Stimulated activated CD8-positive, alpha-beta memory T cell treated with anti-CD3 and anti-CD28 coated beads, Interleukin-7, amount 100 ng/mL, for 4 hours (primary cell): Measurements from ENCODE around the gene RAB22A.
A peak's percentile ranks its signal among the peaks of the same experiment; 100 is the strongest.

Source experiments
- DNase-seq, 2 donors: peaks; one replicate each; pipeline ENCODE4 v3.0.0-alpha.2; 2020; ENCODE audit warnings: low read depth in 2 of 2

RAB22A gene

DNA sequence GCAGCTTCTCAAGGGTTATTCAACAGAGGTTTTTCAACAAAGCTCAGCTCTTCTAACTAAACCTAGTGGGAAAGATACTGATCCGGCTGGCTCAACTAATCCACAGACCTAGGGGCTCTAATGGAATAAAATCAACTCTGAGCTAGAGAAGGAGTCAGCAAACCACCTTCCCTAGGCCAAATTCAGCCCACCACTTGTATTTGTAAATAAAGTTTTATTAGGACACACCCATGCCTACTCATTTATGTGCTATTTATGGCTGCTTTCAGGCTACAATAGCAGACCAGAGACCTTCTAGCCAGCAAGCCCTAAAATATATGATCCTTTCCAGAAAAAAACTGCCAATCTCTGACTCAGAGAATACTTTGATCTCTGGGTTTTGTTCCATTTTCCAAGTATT is 6.0 kb upstream of the RAB22A start:
- DNase-seq, result no peak

DNA sequence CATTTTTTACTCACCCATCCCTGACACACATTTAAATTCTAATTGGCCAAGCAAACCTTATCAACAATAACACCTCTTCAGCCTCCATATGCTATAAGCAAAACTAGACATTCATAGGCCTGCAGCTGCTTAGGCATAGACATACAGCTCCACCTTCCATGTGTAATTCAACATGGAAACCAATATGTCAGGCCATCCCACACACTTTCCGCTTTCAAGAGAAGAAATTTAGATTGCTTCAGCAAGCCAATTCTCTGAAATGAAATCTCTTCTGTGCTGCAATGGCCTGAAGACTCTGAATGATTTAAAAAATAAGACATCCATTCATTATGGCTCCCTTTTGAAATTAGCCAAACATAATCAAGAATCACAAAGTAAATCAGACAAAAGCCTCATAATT is 4.5 kb upstream of the RAB22A start:
- no peak for DNase-seq

DNA sequence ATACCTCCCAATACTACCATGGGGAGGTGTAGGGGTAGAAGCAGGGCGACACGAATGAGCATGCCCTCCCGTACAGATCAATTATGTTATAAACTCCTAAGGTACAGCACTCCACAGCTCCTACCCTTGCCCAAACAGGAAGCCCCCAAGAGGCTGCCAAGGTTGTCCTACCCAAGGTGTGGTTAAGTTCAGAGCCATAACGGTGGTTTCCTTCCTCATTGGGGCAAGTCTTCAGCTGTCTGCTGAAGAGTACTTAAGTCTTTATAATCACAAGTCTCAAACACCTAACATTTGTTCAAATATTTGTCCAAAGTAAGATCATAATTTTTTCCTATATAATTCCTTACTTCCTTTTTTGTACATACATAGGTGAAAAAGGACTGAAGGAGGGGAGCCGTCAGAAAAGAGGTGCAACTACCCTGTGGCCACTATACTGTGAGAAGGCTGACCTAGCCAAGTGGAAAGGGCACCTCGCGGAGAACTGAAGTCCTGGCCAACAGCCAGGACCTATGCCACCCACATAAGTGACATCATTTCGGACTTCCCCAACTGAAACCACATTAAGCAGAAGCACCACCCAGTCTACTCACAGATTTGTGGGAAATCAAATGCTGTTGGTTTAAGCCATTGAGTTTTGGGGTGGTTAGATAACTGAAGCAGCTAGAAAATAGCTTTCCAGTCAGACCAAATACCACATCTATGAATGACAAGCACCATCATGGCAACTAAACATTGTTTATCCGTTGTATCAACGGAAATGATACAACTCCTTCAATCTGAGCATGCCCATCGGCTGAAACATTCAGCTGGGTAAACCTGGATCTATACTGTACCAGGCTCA is 2.9 kb upstream of the RAB22A start:
- peak; percentile 59 to 64 for DNase-seq

DNA sequence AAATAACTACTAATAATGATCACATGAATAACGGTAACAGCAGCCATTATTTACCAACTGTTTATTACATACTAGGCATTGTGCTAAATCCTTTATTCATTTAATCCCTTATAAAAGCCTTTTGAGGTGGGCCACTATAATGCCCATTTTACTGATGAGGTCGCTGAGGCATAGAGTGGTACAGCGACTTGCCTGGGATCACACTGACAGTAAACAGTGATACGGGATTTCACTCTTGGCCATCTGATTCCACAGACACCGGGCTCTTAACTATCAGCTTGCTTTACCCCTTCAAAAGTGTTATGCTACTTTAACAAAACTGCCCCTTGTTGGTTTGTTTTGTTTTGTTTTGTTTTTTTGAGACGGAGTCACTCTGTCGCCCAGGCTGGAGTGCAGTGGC is 2.2 kb upstream of the RAB22A start:
- no peak for DNase-seq

DNA sequence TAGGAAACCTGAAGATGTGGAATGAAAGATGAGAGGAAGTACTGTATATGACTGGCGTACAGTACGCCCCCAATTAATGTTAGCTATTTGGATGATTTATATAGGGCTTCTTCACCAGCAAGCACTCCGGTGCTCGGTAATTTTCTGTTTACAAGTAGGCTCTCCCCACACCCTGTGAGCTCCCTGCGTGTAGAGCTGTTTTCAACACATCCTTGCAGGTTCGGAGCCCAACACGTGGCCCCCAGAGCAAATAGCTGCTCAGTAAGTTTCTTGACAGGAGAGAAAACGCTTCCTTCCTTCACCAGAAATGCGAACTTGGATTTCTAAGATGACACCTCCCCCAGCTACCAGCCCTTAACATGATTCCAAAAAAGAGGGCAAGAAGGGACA is 1.2 kb upstream of the RAB22A start:
- no peak for DNase-seq

DNA sequence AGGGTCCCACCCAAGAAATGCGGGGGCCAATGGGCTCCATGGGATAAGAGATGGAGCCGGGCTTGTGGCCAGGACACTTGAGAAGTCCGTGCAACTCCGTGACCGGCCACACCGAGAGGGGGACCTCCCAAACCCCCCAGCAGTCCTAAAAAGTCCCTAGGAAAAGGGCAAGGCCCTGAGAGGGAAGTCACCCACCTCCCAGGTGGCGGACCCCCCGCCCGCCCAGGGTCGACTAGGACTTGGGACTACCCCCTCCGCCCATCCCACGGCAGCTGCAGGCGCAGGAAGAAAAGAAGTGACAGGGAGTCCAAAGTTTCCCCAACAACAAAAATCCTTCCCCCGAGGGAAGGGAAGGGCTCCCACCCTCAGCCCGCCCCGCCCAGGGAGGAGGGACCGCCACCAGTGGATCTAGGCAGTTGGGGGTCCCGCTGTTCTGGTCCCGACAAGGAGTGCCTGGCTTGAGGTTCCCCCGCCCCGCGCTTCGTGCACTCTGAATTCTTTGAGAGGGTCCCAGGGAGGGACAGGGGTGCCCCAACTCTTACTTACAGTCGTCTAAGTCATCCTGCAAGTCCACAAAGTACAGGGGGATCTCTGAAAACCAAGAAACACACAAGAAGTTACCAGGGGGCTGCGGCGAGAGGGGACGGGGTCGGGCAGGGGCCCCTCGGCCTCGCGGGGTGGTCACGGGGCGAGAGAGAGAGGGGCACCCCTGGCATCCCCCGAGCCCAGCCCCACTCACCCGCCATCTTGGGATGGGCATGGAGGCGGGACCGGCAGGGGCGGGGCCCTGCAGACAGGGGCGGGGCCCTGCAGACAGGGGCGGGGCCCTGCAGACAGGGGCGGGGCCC is 611 bp upstream of the RAB22A start:
- peak in 1 of 2 donors; percentile 44 for DNase-seq

DNA sequence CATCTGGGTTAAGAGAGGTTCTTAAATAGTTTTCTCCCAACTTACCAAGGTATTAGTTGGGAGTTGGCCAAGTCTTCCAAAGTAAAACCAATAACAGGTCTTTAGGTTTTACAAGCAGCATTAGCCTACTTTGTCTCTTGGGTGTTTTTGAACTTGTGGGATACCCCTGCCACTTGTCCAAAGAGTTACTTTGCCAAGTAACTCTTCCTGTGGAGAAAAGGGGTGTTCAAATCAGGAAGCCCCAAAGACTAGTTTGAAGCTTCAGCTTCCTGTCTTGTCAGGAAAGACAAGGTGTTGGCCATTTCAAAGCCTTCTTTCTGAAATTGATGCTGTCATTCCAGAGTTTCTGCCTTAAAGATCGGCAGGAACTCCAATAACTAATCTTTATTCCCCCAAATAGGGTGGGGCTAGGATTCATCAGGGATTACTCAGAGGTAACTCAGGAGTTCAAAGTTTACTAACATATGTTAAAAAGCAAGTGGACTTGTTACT is 822 bp downstream of the RAB22A start:
- no peak for DNase-seq

DNA sequence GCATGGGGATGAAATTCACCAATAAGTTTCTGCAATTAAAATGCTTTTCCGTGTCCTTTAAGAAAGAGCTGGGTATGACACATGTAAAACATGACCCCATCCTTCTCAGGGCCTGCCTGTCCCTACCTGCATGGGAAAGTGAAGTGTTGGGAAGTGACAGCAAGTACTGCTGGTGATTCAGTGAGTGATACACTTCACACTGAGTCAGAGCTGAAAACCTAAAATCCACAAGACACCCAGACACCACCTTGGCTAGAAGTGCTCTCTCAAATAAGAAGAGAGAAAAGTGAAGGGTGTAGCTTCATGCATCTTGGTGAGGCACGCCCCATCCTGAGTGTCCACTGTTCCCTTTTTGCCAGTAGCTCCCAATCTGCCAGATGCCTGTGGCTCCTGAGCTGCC is 3.3 kb downstream of the RAB22A start:
- no peak for DNase-seq

DNA sequence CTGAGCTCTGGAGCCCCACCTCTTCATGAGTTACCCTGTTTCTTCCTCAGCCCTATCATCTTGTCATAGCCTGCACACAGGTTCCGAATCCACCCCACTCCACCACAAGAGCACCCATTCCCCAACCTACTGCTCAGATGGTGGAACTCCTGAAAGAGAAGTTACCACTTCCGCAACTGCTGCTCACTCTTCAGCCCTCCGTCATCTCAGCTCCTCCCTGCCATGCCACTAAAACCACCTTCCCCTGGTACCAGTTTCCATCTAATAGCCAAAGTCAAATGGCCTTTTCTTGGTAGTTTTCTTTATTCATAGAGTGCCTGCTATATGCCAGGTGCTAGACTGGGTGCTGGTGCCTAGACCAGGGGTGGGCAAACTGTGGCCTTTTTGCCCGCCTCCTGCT is 3.9 kb downstream of the RAB22A start:
- no peak for DNase-seq

DNA sequence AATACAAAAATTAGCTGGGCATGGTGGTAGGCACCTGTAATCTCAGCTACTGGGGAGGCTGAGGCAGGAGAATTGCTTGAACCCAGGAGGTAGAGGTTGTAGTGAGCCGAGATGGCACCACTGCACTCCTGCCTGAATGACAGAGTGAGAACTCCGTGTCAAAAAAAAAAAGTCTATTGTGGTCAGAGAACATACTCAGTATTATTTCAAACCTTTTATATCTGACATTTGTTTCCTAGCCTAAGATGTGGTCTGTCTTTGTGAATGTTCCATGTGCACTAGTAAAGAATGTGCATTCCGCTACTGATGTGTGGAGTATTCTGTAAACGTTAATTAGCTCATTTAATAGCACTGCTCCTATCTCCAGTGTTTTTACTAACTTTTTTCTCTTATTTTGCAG is 11.7 kb downstream of the RAB22A start:
- no peak for DNase-seq

DNA sequence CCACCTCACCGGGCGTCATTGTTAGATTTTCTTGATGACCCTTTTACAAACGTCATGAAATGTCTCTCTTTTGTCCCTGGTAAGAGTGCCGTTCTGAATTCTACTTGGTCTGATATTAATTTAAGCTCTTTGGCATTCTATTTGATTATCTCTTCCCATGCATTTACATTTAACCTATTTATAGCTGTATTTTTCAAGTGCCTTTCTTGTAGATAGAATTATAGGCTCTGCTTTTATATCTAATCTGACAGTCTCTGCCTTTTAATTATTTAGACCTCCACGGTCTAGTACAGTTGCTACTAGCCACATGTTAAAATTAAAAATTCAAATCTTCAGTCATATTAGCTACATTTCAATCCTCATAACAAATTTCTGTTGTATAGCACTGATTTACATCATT is 12.6 kb downstream of the RAB22A start:
- DNase-seq, result no peak

DNA sequence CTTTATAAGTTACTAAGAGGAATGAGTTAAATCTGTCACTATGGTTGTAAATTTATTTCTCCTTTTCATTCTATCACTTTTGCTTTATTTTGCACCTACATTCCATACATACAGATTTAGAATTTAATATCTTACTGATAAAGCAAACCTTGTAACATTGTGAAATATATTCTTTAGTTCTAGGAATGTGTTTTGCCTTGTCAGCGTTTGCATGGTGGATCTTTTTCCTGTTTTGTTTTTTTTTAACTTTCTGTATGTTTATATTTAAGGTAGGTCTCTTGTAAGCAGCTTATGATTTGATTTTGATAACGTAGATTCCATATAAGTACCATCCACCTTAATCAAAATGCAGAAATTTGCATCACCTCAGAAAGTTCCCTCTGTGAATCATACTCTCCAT is 16.4 kb downstream of the RAB22A start:
- no peak for DNase-seq

DNA sequence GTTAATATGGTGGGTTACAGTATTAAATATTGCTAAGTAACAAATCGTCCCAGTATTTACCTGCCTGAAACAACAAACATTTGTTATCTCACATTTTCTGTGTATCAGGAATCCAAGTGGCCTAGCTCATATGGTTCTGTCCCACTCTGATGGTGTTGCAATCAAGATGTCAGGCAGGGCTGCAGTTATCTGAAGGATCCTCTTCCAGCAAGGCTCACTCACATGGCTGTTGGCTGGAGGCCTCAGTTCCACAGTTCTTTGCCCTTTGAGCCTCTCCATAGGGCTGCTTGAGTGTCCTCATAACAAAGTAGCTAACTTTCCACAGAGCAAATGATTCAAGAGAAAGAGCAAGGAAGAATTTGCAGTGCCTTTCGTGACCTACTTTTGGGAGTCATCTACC is 17.7 kb downstream of the RAB22A start:
- no peak for DNase-seq

DNA sequence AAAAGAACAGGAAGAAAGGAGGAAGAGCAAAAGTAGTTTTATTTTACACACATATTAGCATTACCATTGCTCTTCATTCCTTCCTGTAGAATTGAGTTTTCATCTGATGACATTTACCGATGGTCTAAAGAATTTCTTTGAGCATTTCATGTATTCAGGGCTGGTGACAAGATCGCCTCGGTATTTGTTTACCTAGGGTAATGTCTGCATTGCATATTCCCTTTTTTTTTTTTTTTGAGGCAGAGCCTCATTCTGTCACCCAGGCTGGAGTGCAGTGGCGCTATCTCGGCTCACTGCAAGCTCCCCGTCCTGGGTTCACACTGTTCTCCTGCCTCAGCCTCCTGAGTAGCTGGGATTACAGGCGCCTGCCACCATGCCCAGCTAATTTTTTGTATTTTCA is 19.3 kb downstream of the RAB22A start:
- no peak for DNase-seq

DNA sequence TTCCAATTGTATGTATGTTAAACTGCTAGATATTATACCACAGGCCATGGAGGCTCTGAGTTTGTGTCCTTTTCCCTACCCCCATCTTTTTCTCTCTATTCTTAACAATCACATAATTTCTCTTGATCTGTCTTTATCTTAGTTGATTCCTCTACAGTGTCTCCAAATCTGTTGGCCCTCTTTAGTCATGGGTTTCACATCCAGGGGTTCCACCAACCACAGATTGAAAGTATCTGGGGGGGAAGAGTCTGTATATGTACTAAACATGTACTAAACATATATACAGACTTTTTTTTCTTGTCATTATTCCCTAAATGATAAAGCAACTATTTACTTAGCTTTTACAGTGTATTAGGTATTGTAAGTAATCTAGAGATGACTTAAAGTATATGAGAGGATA is 20.2 kb downstream of the RAB22A start:
- no peak for DNase-seq

DNA sequence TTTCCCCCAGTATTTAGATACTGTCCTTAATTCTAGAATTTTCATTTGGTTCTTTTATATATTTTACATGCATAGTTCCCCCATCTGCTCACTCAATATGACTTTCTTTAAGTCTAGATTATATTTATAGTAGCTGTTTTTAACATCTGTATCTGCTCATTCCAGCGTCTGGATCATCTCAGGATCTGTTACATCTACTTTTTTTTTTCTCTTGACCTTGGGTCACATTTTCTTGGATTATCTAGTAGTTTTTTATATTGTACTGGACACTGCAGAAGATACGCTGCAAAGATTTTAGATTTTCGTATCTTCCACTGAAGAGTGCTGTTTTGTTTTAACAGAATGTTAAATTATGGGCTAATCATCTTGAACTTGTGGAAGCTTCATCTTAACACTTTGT is 20.7 kb downstream of the RAB22A start:
- no peak for DNase-seq

DNA sequence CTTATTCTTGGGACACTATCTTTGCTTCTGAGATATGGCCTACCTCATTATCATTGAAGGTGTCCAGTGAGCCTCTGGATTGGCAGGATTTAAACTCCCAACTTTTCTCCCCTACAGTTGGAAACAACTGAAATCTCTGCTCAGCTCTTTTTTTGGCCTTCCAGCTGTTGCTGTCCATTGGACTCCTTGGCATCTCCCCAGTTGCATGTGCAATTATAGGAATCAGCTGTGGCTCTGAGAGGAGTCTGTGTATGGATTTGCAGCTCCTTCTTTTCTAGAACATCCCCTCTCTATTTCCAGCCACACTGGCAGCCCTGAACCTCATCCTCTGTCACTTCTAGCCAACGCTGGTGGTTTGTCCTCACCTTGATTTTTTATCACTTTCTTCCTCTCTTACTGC is 21.2 kb downstream of the RAB22A start:
- no peak for DNase-seq

DNA sequence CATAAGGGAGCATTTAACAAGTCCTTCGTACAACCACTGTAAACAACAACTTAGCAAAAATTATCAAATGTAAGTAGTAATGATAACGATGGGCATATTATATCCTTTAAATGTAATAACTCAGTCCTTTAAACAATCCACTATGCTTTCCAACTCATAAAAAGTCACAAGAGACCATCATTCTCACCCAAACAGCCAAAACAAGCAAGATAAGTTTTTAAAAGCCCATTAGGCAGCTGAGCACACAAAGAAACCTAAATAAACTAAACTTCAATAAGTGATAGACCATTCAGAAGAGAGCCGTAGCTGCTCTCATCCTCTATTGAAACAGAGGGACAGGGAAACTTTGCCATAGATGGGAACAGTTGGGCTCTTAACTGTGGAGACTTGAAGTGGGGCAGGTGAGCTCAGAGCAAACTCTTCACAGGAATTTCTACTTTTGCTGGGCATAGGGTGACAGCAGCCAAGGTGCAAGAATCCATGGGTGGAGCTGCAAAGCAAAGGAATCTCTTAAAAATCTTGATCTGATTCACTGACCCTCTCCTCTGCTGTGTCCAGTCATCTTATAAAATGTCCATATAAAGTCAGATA is 22.5 kb downstream of the RAB22A start:
- no peak for DNase-seq

DNA sequence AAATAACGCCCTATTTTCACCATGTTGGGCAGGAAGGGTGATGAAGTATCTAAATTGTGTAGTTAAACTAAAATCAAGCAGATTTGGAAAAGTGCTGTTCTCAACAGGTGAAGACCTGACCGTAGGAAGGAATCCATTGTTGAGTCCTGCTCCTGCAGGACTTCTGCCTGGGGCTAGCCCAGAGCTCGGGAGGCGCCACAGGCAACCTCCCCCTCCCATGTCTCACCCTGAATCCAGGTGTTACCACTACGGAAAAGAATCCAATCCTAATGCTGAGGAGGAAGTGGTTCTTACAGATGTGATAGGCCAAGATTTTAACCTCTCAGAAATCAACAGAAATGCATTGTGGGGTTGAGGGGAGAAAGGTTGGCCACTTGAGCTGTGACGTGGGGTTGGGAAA is 30.2 kb downstream of the RAB22A start:
- no peak for DNase-seq

DNA sequence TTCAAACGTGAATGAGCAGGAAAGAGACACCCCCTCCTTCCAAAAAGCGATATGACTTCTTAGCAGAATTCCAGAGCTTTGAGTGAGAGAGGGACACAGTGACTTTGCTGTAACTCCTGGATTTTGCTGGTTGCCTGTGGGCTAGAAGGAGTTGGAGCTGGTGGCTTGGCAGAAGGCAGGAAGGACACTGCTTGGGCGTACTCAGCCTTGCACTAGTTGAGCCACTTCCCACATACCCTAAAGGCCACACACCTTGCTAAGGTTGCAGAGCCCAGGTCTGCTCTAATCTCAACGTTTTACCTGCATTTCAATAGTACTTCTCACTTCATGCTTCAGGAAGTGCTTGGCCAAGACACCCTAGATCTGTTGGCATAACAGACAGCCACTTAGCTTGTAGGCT is 30.6 kb downstream of the RAB22A start:
- no peak for DNase-seq

DNA sequence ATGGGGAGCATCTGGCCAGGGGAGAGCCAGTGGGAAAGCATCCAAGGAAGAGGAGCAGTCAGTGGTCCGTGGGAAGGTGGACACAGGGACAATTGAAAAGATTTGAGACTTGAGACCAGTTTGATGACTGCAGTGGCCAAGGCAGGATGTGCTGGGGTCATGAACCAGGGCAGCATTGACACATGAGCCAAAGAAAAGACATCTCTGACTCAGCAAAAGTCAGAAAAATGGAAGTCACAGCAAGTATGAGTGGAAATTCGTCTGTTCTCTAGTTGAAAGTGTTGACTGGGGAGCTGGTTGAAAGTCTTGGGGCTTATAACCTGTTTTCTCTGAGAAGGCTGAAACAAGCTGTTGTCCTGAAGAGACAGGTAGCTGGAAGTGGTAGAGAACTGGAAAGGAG is 31.3 kb downstream of the RAB22A start:
- no peak for DNase-seq

DNA sequence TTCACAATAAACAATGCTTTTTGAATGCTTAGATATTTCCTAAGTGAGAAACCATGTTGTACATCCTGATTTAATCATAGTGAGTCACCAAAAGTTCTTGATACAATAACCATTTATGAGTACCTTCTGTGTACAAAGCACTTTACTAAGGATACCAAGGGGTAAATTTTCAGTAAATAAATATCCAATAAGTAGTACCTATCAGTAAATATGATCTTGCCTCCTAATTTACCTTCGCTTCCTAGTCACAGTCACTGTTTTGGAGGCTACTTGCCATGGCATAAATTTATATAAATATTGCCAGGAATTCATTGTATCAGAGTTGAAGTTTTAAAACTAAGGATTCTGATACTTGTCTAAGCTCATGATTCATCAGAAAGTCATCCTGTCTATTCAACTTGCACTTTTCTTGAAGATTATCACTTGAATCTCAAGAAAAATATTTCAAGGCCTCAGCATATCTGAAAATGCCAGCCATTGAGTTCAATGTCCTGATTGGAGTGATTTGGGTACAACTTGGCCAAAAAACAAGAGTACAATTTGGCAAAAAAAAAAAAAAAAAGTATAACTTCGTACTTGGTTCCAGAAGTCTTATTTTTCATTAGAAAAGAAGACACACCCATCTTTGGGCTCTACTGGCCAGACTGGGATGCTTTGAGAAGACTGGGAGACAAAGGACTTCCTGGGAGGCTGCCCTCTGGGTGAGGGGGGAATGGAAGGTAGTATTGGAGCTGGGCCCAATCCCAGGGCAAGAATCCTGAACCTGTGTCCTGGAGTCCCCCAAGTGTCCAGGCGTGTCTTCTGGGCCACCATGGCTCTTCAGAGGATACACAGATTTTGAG is 32.8 kb downstream of the RAB22A start:
- no peak for DNase-seq
